ENCODE results near the gene CEP57L1. TPM values are rescaled to one million over a fixed set of nuclear protein-coding genes. Genes with fewer than 3 reads are reported as not detected.
"Not testable (repeated sequence)": the region's sequence is repeated elsewhere in the genome, so short reads cannot be mapped to it uniquely, and the experiment has no call there.

Gene CEP57L1
- total RNA-seq, 1 donor from 2014 or later, result 16.7 TPM

DNA sequence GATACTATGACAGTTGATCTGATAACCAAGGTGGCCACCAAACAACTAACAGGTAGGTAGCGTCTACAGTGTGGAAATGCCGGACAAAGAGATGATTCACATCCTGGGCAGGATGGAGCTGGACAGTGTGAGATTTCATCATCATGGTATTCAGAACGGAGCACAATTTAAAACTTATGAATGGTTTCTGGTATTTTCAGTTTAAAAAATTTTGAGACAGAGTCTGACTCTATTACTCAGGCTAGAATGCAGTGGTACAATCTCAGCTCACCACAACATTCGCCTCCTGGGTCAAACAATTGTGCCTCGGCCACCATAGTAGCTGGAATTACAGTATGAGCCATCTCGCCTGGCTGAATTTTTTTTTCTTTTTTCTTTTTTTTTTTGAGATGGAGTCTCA is 43.8 kb downstream of the CEP57L1 start:
- Histone ChIP-seq H3K4me3 (ENCODE audit: low read depth, low read length) (no peak overlapping the region), H3K27me3 (ENCODE audit: control insufficient read depth, insufficient read depth, low read length) (no peaks in the 10 kb centered on the region), H3K36me3 (ENCODE audit: control insufficient read depth, insufficient read depth, low read length) (no peaks in the 10 kb centered on the region)
- no peak for DNase-seq (ENCODE audit: low read depth)
- no peak for TF ChIP-seq CTCF (IDR thresholded peaks at IDR 0.05; ENCODE audit: insufficient read depth, low read length, poor library complexity, severe bottlenecking)

DNA sequence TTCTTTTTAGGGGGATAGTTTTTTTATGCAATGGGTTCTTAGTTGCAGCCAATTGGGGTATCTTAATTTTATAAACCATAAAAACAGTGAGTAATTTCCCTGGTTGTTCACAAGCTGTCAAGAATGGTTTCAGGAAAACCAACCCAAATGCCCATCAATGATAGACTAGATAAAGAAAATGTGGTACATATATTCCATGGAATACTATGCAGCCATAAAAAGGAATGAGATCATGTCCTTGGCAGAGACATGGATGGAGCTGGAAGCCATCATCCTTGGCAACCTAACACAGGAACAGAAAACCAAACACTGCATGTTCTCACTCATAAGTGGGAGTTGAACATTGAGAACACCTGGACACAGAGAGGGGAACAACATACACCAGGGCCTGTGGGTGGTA is 46.8 kb downstream of the CEP57L1 start:
- H3K27me3 ChIP-seq (ENCODE audit: control insufficient read depth, insufficient read depth, low read length); H3K36me3 ChIP-seq (ENCODE audit: control insufficient read depth, insufficient read depth, low read length); DNase-seq (ENCODE audit: low read depth); H3K4me3 ChIP-seq (ENCODE audit: low read depth, low read length): not testable (repeated sequence)

- Histone ChIP-seq H3K36me3 (ENCODE audit: control insufficient read depth, insufficient read depth, low read length) (no peaks in the 10 kb centered on the region), H3K27me3 (ENCODE audit: control insufficient read depth, insufficient read depth, low read length) (no peaks in the 10 kb centered on the region), H3K4me3 (ENCODE audit: low read depth, low read length) (no peak overlapping the region)
- TF ChIP-seq CTCF (IDR thresholded peaks at IDR 0.05; ENCODE audit: insufficient read depth, low read length, poor library complexity, severe bottlenecking), result no peak
- DNase-seq (ENCODE audit: low read depth), result no peak
Measured at GRCh38 chr6:109143191-109143590, 47.9 kb downstream of the CEP57L1 start.

DNA sequence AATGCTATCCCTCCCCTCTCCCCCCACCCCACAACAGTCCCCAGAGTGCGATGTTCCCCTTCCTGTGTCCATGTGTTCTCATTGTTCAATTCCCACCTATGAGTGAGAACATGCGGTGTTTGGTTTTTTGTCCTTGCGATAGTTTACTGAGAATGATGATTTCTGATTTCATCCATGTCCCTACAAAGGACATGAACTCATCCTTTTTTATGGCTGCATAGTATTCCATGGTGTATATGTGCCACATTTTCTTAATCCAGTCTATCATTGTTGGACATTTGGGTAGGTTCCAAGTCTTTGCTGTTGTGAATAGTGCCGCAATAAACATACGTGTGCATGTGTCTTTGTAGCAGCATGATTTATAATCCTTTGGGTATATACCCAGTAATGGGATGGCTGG is 52.9 kb downstream of the CEP57L1 start:
- H3K4me3 ChIP-seq (ENCODE audit: low read depth, low read length); H3K27me3 ChIP-seq (ENCODE audit: control insufficient read depth, insufficient read depth, low read length); H3K36me3 ChIP-seq (ENCODE audit: control insufficient read depth, insufficient read depth, low read length); DNase-seq (ENCODE audit: low read depth): not testable (repeated sequence)

GRCh38 chr6:109148716-109149115 is 53.4 kb downstream of the CEP57L1 start:
- H3K4me3 ChIP-seq (ENCODE audit: low read depth, low read length); DNase-seq (ENCODE audit: low read depth); H3K36me3 ChIP-seq (ENCODE audit: control insufficient read depth, insufficient read depth, low read length); H3K27me3 ChIP-seq (ENCODE audit: control insufficient read depth, insufficient read depth, low read length): not testable (repeated sequence)

DNA sequence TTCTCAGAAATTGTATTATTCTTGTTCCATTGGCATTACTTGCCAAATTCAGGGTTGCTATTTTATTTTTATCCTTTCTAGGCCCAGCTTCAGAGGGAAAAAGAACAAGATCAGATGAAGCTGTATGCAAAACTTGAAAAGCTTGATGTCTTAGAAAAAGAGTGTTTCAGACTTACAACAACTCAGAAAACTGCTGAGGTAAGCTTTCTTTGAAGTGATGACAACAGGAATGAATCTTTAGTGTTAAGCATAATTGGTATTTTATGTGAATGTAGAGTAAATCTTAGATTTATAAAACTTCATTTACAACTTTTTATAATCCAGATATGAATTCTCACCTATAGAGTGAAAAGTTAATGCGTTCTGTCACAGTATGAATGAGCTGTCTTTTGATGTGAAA is 58.4 kb downstream of the CEP57L1 start:
- TF ChIP-seq CTCF (IDR thresholded peaks at IDR 0.05; ENCODE audit: insufficient read depth, low read length, poor library complexity, severe bottlenecking), result no peak
- Histone ChIP-seq H3K4me3 (ENCODE audit: low read depth, low read length) (no peak overlapping the region), H3K36me3 (ENCODE audit: control insufficient read depth, insufficient read depth, low read length) (no peaks in the 10 kb centered on the region), H3K27me3 (ENCODE audit: control insufficient read depth, insufficient read depth, low read length) (no peaks in the 10 kb centered on the region)
- DNase-seq (ENCODE audit: low read depth), result no peak

DNA sequence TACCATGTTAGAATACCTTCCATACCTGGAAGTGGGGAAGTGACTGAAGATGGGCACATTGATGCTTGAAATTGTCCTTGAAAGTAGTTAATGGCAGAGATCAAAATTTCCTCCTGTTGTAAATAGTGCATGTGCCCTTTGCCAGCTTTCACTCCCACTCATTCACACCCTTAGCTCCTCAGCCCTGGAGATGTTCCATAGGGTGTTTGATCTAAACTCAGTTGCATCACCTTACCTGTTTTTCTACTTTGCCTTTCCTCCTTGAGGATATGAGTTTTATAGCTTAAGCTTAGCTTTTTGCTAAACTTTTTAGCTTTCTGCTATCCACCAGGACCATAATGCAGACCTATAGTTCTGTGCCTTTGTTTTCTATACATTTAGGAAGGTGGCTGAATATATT is 69.0 kb downstream of the CEP57L1 start:
- DNase-seq (ENCODE audit: low read depth), result no peak
- Histone ChIP-seq H3K27me3 (ENCODE audit: control insufficient read depth, insufficient read depth, low read length) (no peaks in the 10 kb centered on the region), H3K4me3 (ENCODE audit: low read depth, low read length) (no peak overlapping the region), H3K36me3 (ENCODE audit: control insufficient read depth, insufficient read depth, low read length) (no peaks in the 10 kb centered on the region)
- no peak for TF ChIP-seq CTCF (IDR thresholded peaks at IDR 0.05; ENCODE audit: insufficient read depth, low read length, poor library complexity, severe bottlenecking)

Data from kidney epithelial cell (primary cell).